AG09309 (cell line): ENCODE data around the gene MMP15.
A peak's percentile ranks its signal among the peaks of the same experiment; 100 is the strongest.
"Not testable (repeated sequence)": the region's sequence is repeated elsewhere in the genome, so short reads cannot be mapped to it uniquely, and the experiment has no call there.

Experiments used
- DNase-seq: peaks from one replicate; pipeline ENCODE4 v3.0.0-alpha.2; 2010; ENCODE audit warnings: low read depth
- H3K4me3 ChIP-seq: 2 replicates; pipeline ENCODE4 v1.5.1; 2011; ENCODE audit warnings: mild to moderate bottlenecking, low read depth, low read length, moderate library complexity; ENCODE audit not compliant: control insufficient read depth
- TF ChIP-seq, protein P1 (sequence below): IDR thresholded peaks from 2 replicates; pipeline ENCODE4 v1.5.1; 2011; ENCODE audit warnings: mild to moderate bottlenecking, low read depth, low read length, inconsistent platforms; ENCODE audit not compliant: insufficient read depth, control insufficient read depth; ENCODE audit errors: missing control alignments

The MMP15 gene

DNA sequence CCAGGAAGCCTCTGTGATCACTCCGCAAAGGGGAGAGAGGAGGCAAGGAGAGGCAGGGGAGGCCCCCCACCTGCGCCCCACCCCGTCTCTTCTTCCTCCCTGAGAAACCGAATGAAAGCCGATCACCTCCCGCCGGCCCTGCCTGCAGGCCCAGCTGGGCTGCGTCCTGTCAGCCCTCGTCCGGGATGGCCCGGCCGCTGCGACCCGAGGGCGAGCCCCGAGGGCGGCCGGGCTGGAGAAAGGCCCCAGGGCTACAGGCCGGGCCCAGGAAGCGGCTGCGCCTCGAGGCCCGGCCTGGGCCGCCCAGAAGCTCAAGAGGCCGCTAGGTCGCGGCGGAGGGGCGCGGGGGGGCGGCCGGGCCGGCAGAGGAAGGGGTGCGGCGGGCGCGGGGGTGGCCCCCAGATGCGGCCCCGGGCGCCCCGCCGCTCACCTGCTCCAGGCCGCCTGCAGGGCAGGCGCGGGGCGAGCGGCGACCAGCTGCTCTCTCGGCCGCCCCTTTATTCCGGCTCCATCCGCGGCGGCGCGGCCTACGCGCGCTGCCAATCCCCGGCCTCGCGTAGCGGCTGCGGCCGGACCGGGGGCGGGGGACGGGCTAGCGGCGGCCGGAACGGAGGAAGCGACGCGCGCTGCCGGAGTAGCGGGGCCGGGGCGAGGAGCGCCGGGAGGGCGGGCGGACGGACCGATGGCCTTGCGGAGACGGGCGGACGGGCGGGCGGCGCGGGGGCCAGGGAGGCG, 25.4 kb upstream of the MMP15 start, which contains the start of gene ZNF319:
TSS of gene ZNF319 (minus strand) at position 702 of the 735 bp plus-strand sequence. CDS start 2,407 bp downstream, outside the sequence.
- TF ChIP-seq, protein P1, sequence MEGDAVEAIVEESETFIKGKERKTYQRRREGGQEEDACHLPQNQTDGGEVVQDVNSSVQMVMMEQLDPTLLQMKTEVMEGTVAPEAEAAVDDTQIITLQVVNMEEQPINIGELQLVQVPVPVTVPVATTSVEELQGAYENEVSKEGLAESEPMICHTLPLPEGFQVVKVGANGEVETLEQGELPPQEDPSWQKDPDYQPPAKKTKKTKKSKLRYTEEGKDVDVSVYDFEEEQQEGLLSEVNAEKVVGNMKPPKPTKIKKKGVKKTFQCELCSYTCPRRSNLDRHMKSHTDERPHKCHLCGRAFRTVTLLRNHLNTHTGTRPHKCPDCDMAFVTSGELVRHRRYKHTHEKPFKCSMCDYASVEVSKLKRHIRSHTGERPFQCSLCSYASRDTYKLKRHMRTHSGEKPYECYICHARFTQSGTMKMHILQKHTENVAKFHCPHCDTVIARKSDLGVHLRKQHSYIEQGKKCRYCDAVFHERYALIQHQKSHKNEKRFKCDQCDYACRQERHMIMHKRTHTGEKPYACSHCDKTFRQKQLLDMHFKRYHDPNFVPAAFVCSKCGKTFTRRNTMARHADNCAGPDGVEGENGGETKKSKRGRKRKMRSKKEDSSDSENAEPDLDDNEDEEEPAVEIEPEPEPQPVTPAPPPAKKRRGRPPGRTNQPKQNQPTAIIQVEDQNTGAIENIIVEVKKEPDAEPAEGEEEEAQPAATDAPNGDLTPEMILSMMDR, result no peak
- peak within 1 kb of the TSS; percentile 98 for H3K4me3 ChIP-seq

DNA sequence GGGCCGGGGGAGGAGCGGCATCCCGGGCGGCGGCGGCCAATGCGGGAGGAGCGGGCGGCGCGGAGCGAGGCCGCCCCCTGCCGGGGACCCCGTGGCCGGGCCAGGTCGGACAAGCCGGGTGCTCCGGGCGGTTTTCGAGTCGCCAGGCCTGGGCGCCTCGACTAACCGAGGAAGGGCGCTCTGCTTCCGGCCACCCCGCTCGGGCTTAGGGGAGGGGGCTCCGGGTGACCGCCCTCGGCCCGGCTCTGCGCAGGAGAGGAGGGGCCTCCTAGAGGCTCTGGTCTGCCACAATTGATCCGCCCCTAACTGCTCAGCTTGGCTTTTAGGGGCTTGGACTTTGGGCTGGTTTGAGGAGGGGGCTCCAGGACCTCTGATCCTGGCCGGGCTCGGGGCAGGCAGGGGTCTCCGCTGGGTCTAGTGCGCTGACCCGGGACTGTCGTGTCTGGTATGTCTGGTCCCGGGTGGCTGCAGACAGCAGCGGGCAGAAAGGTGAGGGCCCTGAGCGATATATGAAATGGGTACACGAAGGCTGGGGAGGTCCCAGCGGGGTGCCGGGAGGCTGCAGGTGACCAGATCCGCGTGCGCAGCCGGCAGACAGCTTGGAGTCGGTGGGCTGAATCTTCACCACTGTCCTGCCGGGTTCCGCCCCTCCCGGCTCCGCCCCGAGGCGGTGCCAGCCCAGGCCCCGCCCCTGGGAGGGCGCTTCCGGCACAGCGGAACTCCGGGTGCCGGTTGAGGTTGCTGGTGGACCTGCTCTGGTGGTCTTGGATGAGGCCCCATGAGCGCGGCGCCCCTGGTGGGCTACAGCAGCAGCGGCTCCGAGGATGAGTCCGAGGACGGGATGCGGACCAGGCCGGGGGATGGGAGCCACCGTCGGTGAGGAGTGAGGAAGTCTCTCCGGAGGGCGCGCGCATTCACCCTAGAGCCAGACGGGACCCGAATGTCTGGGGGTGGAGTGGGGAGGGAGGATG, 24.6 kb upstream of the MMP15 start, which contains the start of gene USB1:
TSS of gene USB1 (plus strand) at position 702 of the 971 bp plus-strand sequence. CDS start at position 779, 77 bp downstream.
- peak within 1 kb of the TSS; percentile 98 for H3K4me3 ChIP-seq
- TF ChIP-seq, protein P1, result peak; percentile 49
- DNase-seq, result no peak

More for the DNA sequence above, 25.4 kb upstream of the MMP15 start, which contains the start of gene ZNF319:
- DNase-seq, result no peak

- DNase-seq, result no peak
- TF ChIP-seq, protein P1, result no peak
These were observed 23.7 kb upstream of the MMP15 start for GRCh38 chr16:58001781-58002415.

GRCh38 chr16:58002416-58002800, 23.1 kb upstream of the MMP15 start:
- no peak overlapping the region for H3K4me3 ChIP-seq
- TF ChIP-seq, protein P1, result no peak
- no peak for DNase-seq

More at GRCh38 chr16:58001781-58002415, 23.7 kb upstream of the MMP15 start:
- H3K4me3 ChIP-seq, result peak overlapping the region; percentile 98

- TF ChIP-seq, protein P1, result no peak
- no peak for DNase-seq
- H3K4me3 ChIP-seq, result no peak overlapping the region
These were observed 22.6 kb upstream of the MMP15 start for GRCh38 chr16:58002936-58003335.

- not testable (repeated sequence) for H3K4me3 ChIP-seq, DNase-seq
These were observed 20.8 kb upstream of the MMP15 start for GRCh38 chr16:58004736-58005135.
